Measurements from ENCODE around the gene RASA3.

RASA3 gene

GRCh38 chr13:113980489-113981064 lies 151.8 kb downstream of the RASA3 start:
- DNase-seq (ENCODE audit: low spot score), result no peak

DNA sequence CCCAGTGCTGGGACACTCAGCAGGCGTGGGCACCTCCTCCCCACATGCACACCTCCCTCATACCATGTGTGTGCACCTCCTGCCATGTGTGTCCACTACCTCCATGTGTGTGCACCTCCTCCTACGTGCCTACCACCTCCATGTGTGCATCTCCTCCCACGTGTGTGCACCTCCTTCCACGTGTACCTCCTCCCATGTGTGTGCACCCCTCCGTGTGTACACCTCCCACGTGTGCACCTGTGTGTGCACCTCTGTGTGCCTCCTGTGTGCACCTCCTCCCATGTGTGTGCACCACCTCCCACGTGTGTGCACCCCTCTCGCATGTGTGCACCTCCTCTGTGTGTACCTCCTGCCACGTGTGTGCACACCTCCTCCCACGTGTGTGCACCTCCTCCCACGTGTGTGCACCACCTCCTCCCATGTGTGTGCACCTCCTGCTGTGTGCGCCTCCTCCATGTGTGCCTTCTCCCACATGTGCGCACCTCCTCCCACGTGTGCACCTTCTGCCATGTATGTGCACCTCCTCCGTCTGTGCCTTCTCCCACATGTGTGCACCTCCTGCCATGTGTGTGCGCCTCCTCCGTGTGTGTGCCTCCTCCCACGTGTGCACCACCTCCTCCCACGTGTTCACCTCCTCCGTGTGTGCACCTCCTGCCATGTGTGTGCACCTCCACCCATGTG lies 152.5 kb downstream of the RASA3 start:
- DNase-seq (ENCODE audit: low spot score), result no peak

DNA sequence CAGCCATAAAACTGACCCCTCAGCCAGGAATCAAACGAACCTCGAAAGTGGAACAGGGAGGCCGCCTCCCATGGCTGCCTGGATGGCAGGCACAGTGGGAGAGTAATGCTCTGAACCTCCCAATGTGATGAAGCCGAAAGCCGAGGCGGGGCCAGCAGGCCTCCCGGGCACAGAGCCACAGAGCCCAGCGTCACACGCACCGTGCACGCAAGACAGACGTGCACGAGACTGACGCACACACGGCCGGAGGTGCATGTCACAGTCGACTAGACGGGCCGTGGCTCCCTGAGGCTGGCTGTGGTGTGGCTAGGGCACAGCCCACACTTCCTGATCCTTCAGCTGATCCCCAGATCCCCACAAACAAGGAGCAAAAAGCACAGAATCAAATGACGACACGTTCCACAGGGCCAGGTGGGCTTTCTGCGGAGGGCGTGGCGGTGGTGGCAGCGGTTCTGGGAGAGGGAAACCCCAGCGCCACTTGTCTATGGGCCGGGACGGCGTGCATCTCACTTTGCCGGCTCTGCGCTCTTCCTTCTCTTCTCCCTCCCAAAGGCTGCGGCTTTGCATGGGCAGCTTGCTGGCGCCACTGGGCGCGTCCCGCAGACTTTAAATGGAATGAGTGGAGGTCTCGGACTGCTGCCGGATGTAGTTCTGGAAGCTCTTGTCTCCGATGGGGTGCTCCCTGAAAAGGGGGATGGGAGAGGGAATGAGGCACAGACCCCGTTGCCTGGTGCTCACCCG lies 153.5 kb downstream of the RASA3 start:
- DNase-seq (ENCODE audit: low spot score), result no peak

DNA sequence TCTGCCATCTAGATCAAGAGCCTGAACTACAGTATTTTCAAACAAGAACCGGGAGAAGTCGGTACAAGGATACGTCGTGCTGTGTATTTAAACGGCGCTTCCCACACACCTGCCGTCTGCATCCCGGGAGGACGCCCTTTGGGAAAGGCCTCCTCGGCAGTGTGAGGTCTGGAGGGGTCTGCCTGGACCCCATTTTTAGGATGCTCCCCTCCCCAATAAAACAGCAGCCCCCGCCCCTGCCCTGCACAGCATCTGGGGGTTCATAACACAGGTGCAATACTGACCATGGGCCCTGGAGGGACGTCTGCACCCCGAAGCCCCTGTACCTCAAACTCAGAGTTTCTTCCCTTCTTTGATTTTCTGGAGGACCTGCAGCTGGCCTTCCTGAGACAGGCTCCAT lies 154.4 kb downstream of the RASA3 start:
- no peak for DNase-seq (ENCODE audit: low spot score)

DNA sequence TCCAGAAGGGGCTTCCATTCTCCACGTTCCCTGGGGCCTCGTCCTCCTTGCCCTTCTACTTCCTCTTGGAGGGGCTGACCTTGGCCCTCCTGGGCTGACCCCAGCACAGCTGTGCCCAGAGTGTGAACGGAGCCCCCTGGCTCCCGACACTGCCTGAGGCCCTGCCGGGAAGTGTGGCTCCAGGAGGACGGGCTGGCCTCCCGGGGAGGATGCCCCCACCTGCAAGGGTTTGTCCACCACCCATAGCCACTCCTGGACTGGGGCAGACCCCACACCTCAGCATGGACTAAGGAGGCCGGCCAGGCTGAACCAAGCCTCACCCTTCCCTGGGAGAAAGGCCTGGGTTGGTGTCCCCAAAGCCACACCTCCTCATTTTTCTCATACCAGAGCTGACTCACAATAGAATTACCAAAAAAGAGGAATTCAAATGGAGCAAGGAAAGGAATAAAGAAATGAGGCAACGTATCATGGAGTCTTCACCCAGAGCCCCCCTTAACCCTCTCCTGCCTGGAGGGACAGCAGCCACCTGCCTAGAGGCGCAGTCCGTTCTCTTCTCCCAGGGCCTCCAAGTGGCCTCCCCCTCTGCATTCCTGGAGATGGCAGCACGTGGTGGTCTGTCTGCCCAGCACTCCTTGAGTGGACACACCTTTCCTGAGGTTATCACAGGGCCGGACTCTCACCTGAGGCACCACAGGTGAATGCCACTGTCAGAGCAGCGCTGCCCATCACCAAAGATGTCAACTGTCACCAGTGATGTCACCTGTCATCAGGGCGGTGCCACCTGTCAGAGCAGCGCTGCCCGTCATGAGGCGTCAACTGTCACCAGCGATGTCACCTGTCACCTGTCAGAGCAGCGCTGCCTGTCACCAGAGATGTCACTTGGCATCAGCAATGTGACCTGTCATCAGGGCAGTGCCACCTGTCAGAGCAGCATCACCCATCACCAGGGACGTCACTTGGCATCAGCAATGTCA lies 155.4 kb downstream of the RASA3 start:
- no peak for DNase-seq (ENCODE audit: low spot score)

DNA sequence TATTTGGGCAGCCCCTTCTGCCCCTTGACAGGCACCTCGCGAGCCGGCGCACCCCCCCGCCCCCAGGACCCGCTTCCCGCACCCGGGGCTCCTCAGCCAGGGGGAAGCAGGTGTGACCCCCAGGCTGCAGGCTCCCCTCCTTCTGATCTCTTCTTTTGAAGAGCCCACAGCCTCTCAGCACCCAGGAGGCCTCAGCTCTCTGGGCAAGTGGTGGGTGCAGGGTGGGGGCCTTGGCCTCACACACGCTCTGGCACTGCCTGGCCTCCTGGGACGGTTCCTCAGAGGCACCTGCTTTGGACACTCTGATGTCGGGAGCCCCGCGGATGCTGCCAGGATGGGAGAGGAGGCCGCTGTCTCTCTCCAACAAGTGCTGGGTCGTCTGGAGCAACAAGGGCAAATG lies 157.0 kb downstream of the RASA3 start:
- no peak for DNase-seq (ENCODE audit: low spot score)

GRCh38 chr13:113974304-113975281 lies 157.8 kb downstream of the RASA3 start:
- DNase-seq (ENCODE audit: low spot score), result no peak

DNA sequence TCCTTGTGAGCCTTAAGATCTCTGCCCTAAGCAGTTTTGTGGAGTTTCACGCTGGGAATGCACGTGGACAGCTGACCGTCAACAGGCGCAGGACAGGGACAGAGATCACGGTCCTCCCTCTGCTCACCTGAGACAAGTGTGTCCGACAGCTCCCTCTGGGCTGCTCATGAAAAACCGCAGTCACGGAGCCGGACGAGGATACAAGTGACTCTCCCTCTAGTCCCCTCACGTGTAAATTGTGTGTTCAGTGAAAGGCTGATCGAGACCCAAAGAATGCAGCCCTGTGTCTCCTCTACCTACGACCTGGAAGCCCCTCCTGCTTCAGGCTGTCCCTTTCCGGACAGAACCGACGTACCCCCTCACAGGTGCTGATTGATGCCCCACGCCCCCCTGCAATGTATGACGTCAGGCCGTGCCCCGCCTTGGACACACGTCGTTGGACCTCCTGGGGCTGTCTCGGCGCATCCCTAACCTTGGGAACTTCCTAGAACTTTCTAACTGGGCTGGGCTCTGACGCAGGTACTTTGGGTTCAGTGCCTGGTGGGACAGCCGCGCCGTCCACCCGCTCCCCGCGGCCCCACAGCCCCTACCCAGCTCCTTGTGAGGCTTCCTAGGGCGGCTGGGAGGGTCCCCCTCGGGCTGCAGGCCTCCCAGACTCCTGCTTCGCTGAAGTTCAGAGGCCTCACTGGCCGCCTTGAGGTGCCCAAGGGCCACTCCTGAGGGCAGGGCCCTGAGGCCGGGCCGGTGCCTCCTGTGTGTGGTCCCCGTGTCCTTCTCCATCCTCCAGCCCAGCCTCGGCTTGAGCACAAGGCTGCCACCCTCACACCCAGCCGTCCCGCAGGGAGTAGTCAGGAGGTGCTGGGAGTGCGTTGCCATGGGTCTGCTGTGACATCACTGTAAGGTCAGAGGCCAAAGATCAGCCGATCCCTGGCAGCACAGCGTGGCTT lies 158.9 kb downstream of the RASA3 start, which contains the start of gene C13orf46:
C13orf46 (minus strand) TSS at position 859 of the 947 bp plus-strand sequence; CDS start at position 780, 79 bp downstream.
- no peak for DNase-seq (ENCODE audit: low spot score)

DNA sequence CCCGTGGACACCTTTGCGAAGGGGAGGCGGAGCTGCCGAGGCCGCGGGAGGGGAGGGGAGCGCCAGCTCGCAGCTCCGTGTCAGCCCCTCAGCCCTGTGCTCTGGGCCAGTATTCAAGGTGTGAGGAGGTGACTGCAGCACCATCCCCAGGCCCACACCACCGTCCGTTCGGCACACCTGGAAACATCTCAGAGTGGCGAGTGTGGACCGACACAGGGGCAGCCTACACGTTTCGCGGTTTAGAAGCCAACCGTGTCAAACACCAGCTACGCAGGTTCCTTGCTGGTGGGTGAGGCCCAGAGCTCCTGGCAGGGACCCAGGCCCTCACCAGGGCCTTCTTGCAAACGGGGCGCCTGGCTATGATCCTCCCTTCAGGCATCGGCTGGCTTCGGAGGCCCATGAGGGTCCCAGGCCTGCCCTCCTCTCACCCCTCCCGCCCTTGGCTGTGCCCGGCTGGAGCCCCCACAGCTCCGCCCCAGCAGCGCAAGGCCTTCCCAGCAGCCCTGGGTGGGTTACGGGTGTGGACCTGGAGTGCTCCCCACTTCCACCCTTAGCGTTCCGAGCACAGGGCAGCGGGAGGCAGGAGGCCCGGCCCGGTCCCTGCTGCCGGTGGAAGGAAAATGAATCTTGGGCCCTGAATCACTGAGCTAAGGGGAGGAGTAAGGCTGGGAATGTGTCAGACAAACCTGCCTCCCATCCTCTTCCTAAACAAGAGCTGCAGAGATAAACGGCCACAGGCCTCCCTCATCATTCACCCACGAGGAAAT lies 159.8 kb downstream of the RASA3 start:
- no peak for DNase-seq (ENCODE audit: low spot score)

- no peak for DNase-seq (ENCODE audit: low spot score)
Observed at GRCh38 chr13:113971471-113972231, 160.8 kb downstream of the RASA3 start.

DNA sequence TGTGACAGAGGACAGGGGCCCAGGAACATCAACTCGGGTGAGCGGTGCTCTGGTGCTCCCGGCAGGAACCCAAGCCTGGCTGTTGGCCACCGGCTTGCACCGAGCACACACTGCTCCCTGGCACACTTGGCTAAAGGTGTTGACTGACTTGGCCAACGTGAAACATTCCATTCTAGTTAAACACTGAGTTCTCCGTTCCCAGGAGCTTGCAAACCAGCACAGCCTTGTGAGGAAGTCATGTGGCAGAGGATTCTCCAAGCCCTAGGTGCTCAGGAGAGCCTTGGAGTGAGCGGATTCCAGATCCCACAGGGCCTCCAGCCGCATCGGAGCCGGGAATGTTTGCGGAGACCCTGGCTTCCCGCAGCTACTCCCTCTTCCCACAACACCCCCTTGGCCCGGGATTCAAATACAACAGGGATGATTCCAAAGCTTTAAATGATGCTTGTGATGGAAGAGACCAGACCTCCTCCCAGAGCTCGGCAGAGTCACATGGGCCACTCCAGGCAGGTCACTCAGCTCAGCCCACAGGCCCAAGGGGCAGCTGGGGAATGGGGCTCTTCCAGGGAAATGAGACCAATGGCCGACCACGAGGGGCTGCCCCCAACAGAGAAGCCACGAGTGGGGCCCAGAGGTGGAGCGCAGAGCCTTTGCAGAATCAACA lies 161.5 kb downstream of the RASA3 start:
- no peak for DNase-seq (ENCODE audit: low spot score)

DNA sequence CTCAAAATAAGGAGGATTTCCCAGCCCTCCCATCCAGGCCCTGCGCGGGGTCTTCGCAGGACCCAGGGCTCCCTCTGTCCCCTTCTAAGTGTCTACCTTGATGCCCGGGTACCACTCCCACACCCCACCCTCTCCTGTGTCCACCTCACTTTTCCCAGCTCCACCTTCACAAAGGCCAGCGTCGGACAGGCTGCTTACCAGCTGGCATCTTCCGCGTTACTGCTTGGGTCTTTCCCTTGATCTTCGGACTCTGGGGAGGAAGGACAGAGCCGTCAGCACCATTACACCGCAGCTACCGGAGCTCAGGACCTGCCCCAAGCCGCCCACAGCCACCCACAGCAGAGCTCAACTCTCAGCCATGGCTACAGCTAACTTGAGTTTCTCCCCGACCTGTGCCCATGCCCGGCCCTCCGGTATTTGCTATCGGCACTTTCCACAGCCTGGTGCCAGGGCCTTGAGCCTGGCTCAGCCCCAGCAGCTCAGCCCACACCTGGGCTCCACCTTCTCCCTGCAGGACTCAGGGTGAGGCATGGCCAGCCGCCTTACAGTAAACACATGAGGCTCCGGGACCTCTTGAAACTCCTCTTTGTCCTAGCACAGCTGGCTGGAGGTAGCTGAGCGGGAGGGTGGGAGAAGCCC lies 162.3 kb downstream of the RASA3 start:
- no peak for DNase-seq (ENCODE audit: low spot score)

- no peak for DNase-seq (ENCODE audit: low spot score)
Observed at GRCh38 chr13:113969311-113969972, 163.0 kb downstream of the RASA3 start.

GRCh38 chr13:113968463-113969310 lies 163.7 kb downstream of the RASA3 start:
- no peak for DNase-seq (ENCODE audit: low spot score)

DNA sequence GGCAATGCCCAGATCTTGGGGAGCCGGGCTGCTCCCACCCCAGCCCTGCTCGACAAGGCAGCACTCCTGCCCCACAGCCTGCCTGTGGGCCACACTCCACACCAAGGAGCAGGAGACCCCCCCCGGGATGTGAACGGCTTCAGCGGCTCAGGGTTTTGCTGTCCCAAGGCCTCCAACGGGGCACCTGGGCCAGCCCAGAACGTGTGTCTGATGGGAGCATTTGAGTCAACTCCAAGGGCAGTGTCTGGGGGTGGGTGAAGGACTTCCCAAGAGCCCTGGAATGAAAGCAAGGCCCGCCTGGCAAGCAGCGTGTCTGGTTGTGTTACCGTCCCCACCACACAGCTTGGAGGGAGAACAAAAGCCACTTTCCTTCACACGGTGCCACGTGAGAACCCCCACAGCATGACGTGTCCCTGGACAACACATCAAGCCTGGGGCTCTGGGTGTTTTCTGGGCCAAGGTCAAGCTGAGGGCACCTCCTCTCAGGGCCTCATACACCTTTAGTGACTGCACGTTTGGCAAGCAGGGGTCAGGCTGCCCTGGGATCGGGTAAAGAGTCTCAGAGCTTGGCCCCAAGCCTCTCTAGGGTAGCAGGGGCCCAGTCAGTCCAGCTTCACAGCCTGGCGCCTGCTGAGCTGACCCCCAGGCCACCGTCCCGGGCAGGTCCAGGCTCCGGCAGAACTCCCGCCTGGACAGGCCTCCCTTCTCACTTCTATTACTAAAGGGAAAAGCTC lies 164.5 kb downstream of the RASA3 start:
- no peak for DNase-seq (ENCODE audit: low spot score)

Measured in kidney capillary endothelial cell (primary cell).